Lung (tissue), 12 donors: ENCODE data around the gene KRT20. TPM values are rescaled to one million over a fixed set of nuclear protein-coding genes. Genes with fewer than 3 reads are reported as not detected.
"Not testable (repeated sequence)": the region's sequence is repeated elsewhere in the genome, so short reads cannot be mapped to it uniquely, and the experiment has no call there.

ENCODE experiments used
- ATAC-seq: fragments of 200-7000 bp; cut with Tn5 transposase; one replicate; pipeline ENCODE4 v1.9.1; 2020; ENCODE audit warnings: moderate number of reproducible peaks; ENCODE audit not compliant: insufficient read depth, low FRiP score
- DNase-seq, 3 donors: peaks; one replicate each; pipeline ENCODE4 v3.0.0-alpha.2; 2013 to 2017
- H3K27ac ChIP-seq, 2 donors: one replicate each; pipeline ENCODE4 v1.5.1; 2013; ENCODE audit warnings: mild to moderate bottlenecking in 2 of 2, moderate library complexity in 2 of 2, control low read depth in 1 of 2, inconsistent platforms in 1 of 2, low read depth in 1 of 2, low read length in 1 of 2
- H3K27me3 ChIP-seq, 3 donors: one replicate each; pipeline ENCODE4 v1.5.1; 2013; ENCODE audit warnings: low read length in 2 of 3; ENCODE audit not compliant: control insufficient read depth in 3 of 3, insufficient read depth in 3 of 3
- H3K36me3 ChIP-seq, 4 donors: one replicate each; pipeline ENCODE4 v1.5.1; 2013; ENCODE audit warnings: low read length in 4 of 4, mild to moderate bottlenecking in 1 of 4, moderate library complexity in 1 of 4; ENCODE audit not compliant: control insufficient read depth in 4 of 4, insufficient read depth in 4 of 4
- H3K4me1 ChIP-seq, 5 donors: one replicate each; pipeline ENCODE4 v1.5.1; 2013; ENCODE audit warnings: low read length in 5 of 5, mild to moderate bottlenecking in 2 of 5, moderate library complexity in 1 of 5; ENCODE audit not compliant: control insufficient read depth in 5 of 5, insufficient read depth in 5 of 5
- H3K4me3 ChIP-seq: one replicate; pipeline ENCODE4 v1.5.1; 2013; ENCODE audit warnings: mild to moderate bottlenecking, control low read depth, moderate library complexity
- H3K9ac ChIP-seq, 2 donors: one replicate each; pipeline ENCODE4 v1.5.1; 2013; ENCODE audit warnings: low read length in 2 of 2, control low read depth in 1 of 2; ENCODE audit not compliant: insufficient read depth in 1 of 2
- H3K9me3 ChIP-seq, 4 donors: one replicate each; pipeline ENCODE4 v1.5.1; 2013; ENCODE audit warnings: low read length in 3 of 4, mild to moderate bottlenecking in 1 of 4, moderate library complexity in 1 of 4; ENCODE audit not compliant: control insufficient read depth in 4 of 4, insufficient read depth in 3 of 4
- CTCF ChIP-seq: IDR thresholded peaks from 2 replicates; pipeline ENCODE4 v1.5.1; 2012; ENCODE audit warnings: mild to moderate bottlenecking; ENCODE audit errors: control extremely low read depth, extremely low read depth
- WGBS, 2 donors: extraction: QIAGEN DNeasy Blood & Tissue Kit; methylation state at CpG; one replicate each; pipeline ENCODE4 v1.1.7; 2013; 5-methylcytosine and 5-hydroxymethylcytosine counted together
- polyA plus RNA-seq, 2 donors: library from polyadenylated mRNA; stranded (reverse); fragments of 200-250 nt; gene quantifications; one replicate each; pipeline ENCODE4 v1.2.1, GENCODE V29; 2013
- total RNA-seq, 2 donors: library from RNA; depleted of rRNA in 1 of 2; stranded (reverse); fragments of >200 nt in 1 of 2; gene quantifications; one replicate each; pipeline ENCODE4 v1.2.1, GENCODE V29; 2014 to 2021
- donor health status: control.
- donor health status: control.
- donor health status: Bipolar disorder and iron deficiency.
- donor health status: healthy.
- donor health status: DM: yes; HTN: yes; CAD: no.

The KRT20 gene
- total and polyA plus RNA-seq, 4 donors, result 0.24 to 0.31 TPM; not detected in 2

DNA sequence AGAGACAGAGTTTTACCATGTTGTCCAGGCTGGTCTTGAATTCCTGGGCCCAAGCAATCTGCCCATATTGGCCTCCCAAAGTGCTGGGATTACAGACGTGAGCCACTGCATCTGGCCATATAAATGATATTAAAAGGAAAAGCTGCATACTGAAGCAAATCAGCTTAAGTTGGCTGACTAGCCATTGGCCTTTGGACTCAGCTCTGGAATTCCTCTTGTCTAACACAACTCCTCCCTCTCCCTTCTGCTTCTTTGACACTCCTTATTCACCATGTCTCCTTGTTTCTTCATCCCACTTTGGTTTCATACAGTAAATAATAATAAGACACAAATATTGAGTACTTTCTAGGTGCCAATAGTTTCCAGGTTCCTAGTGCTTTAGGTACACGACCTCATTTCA is 25.5 kb downstream of the KRT20 start:
- no peak overlapping the region for H3K27ac ChIP-seq
- ATAC-seq (no peak), DNase-seq (no peak)
- H3K4me3 ChIP-seq, result no peak overlapping the region
- no peak for TF ChIP-seq CTCF
- H3K4me1 ChIP-seq, result no peaks in the 10 kb centered on the region
- H3K9ac ChIP-seq, result no peak overlapping the region
- peaks cover 0 to 3% (median under 1%) of the 10 kb centered on the region in 3 donors for H3K27me3 ChIP-seq
- no peaks in the 10 kb centered on the region for H3K36me3 ChIP-seq
- no peaks in the 10 kb centered on the region for H3K9me3 ChIP-seq
- 82 to 92% methylated on average over 2 of the region's 2 CpGs for WGBS, 2 donors

GRCh38 chr17:40858667-40859066 is 26.4 kb downstream of the KRT20 start:
- H3K4me3 ChIP-seq, H3K4me1 ChIP-seq, ATAC-seq, H3K9ac ChIP-seq, H3K27ac ChIP-seq, H3K9me3 ChIP-seq, DNase-seq, H3K36me3 ChIP-seq, H3K27me3 ChIP-seq: not testable (repeated sequence)
- 87 to 91% methylated on average over 2 of the region's 2 CpGs for WGBS, 2 donors

DNA sequence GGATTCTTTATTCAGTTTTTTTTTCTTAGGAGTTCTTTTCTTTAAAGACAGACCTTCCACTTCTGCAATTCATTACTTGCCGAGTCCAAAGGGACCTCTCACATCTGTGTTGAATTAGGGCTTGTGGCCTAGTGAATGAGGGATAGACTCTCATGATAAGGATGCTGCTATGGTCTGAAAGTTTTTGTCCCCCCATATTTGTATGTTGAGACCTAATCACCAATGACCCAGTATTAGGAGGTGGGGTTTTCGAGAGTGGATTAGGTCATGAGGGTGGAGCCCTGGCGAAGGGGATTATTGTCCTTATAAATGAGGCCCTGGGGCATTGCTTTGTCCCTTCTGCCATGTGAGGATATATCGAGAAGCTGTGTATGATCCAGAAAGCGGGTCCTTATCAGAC is 27.5 kb downstream of the KRT20 start:
- no peaks in the 10 kb centered on the region for H3K9me3 ChIP-seq
- no peak for TF ChIP-seq CTCF

DNA sequence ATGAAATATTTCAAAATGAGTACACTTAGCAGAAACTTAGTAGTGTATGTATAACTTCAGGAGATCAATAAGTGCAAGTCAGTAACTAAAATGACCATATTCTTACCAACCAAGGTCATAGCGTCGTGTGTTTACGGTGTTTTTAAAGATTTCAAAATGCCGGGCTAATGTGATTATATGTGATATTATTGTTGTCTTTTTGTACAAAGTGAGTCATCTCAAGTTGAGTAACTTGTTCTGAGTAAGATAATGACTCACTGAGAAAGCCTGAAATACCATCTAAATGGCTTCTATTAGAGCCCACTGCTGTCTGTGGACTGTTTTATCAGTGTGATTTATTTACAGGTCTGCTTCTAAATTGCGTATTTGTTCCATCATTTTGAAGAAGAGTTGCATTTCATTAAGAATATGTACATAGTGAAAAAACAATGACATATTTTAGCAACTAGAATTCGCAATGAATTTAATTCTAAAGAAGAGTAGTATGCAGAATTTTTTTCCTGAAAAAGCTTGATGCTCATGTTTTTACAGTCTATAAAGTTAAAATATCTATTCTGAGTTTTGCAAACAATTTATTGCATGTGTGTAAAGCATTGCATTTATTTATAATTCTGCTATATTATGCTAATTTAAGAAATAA is 30.7 kb downstream of the KRT20 start:
- no peaks in the 10 kb centered on the region for H3K9me3 ChIP-seq
- peaks cover 0 to 8% (median 0%) of the 10 kb centered on the region in 3 donors for H3K27me3 ChIP-seq
- no peaks in the 10 kb centered on the region for H3K36me3 ChIP-seq
- ATAC-seq (no peak), DNase-seq (no peak)
- 56 to 90% methylated on average over 6 of the region's 6 CpGs for WGBS, 2 donors
- H3K27ac ChIP-seq, result no peak overlapping the region
- H3K4me1 ChIP-seq, result no peaks in the 10 kb centered on the region
- H3K9ac ChIP-seq, result no peak overlapping the region
- no peak overlapping the region for H3K4me3 ChIP-seq
- TF ChIP-seq CTCF, result no peak

More for the DNA sequence above, 27.5 kb downstream of the KRT20 start:
- Histone ChIP-seq H3K36me3 (no peaks in the 10 kb centered on the region), H3K27ac (no peak overlapping the region), H3K4me3 (no peak overlapping the region), H3K9ac (no peak overlapping the region), H3K4me1 (no peaks in the 10 kb centered on the region), H3K27me3 (peaks cover 0 to 3% (median 0%) of the 10 kb centered on the region in 3 donors)
- 75 to 85% methylated on average over 5 of the region's 5 CpGs for WGBS, 2 donors
- ATAC-seq (no peak), DNase-seq (no peak)
